B cell (primary cell): Measurements from ENCODE around the gene IER5L.

ENCODE experiments used
- EZH2 ChIP-seq: IDR thresholded peaks from 2 replicates; pipeline ENCODE4 v1.6.1; 2012; ENCODE audit warnings: borderline replicate concordance, low read depth, mild to moderate bottlenecking, moderate library complexity, low read length; ENCODE audit not compliant: insufficient read depth, poor library complexity, severe bottlenecking
- TF ChIP-seq, protein P1 (sequence below): fragments of 200-600 bp; IDR thresholded peaks from one replicate; pipeline ENCODE4 v1.8.0; 2022; ENCODE audit warnings: antibody characterized with exemption, mild to moderate bottlenecking

DNA sequence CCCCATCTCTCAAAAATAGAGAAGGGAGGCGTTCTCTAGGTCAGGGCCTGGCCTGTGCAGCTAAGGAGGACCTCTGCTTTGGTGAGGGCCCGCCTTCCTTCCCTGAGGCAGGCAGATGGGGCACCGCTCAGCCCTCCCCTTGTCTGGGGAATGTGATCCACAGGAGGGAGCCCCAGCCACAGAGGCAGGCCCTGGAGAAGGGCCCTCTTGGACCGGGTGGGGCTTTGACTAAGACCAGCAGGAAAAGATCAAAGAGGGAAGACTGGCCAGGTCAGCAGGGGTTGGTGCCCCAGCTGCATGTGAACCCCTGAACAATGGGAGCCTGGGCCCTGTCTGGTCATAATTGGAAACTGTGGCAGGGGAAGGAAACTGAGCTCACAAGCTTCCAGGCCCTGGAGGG is 45.0 kb downstream of the IER5L start:
- TF ChIP-seq, protein P1, sequence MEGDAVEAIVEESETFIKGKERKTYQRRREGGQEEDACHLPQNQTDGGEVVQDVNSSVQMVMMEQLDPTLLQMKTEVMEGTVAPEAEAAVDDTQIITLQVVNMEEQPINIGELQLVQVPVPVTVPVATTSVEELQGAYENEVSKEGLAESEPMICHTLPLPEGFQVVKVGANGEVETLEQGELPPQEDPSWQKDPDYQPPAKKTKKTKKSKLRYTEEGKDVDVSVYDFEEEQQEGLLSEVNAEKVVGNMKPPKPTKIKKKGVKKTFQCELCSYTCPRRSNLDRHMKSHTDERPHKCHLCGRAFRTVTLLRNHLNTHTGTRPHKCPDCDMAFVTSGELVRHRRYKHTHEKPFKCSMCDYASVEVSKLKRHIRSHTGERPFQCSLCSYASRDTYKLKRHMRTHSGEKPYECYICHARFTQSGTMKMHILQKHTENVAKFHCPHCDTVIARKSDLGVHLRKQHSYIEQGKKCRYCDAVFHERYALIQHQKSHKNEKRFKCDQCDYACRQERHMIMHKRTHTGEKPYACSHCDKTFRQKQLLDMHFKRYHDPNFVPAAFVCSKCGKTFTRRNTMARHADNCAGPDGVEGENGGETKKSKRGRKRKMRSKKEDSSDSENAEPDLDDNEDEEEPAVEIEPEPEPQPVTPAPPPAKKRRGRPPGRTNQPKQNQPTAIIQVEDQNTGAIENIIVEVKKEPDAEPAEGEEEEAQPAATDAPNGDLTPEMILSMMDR: no peak
- no peak for TF ChIP-seq EZH2
